SK-N-DZ (cell line): Measurements from ENCODE around the gene ANK3.
A peak's percentile ranks its signal among the peaks of the same experiment; 100 is the strongest.

Source experiments
- DNase-seq: peaks from one replicate; pipeline ENCODE4 v3.0.0-alpha.2; 2015; ENCODE audit warnings: low spot score

Gene ANK3

DNA sequence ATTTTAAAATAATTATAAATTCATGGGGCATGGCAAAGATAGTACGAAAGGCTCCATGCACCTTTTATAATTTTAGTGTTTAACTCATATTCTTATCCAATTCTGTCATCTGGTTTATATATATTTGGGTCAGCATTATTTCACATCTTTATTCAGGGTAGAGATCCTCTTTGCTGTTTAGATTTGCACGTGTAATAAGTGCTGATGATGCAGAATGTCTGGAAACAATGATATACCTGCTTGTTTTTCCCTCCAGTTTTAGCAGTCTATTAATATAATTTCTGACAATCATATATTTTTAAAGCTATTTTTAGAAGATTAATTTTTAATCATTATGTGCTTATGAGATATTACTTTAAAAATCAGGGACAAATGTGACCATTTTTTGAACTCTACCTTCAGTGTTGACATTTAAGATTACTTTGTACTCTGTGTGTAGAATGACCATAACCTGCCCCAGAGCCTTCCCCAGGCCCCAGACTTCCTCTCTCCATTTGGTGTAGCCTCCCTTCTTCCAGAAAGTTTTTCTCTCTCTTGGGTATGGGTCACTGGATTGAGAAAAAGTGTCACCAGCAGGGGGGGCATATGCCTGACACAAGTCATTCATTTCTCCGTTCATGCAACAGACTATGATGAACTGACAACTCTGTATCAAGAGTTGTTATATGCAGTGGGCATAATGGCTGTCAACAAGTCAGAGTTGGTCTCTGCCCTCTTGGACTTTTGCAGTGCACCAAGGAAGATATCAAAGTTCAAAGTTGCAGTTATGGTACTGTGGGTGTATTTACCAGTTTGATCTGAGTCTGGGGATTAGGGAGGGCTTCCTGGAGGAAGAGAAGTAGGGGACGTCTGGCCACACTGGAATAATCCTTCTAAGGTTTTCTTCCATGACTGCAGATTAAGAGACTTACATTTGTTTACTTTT is 290.7 kb downstream of the ANK3 start:
- DNase-seq = peak; percentile 24

DNA sequence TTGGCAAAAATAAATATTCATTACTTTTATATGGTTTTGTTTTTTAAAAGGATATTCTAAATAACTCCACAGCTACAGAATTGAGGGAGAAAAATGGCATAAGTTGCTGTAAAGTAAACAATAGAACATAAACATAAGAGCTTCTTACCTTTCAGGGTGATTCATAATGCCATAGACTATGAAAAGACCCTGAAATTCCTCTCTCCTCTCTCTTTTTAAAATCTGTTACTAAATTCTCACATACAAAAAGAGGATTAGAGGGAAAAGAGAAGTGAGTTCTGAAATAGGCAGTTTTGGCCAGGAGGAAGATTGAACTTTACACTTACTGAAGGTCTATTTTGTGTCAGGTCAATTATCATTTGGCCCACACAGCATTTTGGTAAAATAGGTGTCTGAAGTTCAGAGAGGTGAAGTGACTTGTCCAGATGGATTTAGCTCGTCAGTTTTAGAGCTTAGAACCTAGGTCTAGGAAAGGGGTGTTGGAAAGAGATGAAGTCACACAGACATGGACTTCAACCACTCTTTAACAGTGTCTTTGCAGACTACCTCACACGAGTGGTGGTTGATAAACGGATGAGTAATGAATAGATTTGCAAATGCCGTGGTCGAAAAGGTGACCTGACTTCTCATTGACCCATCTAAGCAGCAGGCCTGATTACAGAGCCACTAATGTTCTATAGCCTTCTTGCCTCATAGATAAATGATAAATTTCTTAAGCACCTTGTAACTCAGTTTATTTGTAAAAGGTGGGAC is 292.7 kb downstream of the ANK3 start:
- no peak for DNase-seq

DNA sequence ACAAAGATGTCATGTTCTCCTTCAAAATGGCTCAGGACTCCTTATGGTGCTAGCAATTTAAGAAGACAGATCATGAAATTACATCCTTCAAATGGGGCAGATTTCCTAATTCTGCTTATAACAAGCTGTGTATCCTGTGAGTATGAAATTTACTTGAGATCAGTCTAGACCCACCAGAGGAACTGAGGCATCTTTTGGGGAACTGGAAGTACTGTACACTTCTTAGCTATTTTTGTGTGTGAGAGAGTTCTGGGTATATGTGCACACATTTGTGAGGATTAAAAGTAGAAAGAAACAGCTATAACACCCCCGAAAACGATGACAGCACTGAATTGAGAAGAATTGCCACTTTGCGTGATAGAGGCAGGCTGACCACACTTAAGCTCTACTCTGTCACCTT is 296.4 kb downstream of the ANK3 start:
- DNase-seq = no peak

DNA sequence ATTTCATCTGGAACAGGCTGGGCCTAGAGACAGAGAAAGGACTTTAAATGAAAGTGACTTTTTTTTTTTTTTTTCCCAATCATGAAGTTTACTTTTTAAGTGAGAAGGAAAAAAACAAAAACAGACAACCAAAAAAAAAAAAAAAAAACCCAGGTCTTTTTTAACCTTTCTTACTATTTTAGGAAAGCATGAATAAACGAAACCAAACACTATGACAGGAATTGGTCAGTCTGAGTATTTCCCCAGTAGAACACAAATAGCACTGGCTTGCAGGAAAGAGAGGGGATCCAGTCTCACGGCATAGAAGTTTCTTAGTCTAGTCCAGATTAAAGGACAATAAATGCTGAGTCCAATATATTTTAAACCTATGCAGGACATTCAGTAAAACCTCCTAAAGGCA is 302.8 kb downstream of the ANK3 start:
- DNase-seq = no peak

DNA sequence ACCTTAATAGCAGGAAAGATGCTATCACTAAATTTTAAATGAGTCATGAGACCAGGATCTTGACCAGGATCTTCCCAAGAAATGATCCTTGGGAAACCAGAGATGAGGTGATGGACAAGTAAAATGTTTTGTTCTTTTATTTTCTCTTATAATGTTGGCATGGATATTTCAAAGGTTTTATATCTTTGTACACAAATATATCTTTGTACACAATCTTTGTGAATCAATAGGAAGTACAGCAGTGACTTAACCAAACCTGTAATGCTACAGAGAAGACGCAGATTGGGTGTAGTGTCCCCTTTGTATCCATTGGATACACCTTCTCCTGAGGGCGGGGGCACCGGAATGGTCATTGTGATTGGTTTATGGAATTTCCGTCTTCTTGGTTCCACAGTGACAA is 303.3 kb downstream of the ANK3 start:
- DNase-seq = no peak

DNA sequence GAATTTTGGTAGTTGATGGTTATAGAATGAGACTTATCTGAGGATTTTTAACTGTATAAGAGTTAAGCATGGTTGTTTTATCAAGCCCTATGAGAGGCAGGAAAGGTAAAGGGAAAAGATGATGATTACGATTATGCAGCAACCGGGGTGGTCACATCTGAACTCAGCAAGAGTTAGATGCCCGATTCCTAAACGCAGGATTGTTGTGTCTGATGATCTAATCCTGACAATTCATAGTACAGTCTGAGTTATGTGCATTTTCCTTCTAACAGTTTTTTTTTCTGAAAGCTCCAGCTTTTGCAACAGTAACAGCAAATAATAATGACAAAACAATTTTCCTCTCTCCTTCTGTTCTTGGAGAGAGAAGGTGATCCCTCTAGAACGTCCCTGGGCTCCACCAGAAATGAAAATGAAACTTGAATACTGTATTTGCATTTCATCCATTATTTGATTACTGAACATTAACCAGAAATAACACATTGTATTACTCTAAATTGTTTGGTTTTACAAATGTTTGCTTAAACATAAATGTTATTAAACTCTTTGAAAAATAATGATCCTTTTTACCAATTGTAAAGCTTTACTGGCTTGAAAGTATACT is 306.8 kb downstream of the ANK3 start:
- DNase-seq = no peak

DNA sequence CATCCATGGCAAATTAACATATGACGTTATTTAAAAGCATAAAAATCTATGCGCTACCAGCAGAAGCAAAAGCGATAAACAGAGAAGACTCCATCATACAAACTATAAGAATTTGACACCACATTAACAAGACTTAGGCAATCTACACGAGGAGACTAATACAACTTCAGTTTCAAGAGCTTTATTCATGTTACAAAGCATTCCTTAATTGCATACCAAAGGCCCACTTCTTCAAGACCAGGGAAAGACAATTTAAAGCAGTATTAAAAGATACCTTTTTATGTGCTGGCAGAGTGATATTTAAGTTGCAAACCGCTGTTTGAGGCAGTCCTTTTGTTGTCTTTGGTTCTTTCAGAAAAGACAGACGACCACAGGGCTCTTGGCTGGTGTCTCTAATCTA is 307.3 kb downstream of the ANK3 start:
- DNase-seq = no peak

DNA sequence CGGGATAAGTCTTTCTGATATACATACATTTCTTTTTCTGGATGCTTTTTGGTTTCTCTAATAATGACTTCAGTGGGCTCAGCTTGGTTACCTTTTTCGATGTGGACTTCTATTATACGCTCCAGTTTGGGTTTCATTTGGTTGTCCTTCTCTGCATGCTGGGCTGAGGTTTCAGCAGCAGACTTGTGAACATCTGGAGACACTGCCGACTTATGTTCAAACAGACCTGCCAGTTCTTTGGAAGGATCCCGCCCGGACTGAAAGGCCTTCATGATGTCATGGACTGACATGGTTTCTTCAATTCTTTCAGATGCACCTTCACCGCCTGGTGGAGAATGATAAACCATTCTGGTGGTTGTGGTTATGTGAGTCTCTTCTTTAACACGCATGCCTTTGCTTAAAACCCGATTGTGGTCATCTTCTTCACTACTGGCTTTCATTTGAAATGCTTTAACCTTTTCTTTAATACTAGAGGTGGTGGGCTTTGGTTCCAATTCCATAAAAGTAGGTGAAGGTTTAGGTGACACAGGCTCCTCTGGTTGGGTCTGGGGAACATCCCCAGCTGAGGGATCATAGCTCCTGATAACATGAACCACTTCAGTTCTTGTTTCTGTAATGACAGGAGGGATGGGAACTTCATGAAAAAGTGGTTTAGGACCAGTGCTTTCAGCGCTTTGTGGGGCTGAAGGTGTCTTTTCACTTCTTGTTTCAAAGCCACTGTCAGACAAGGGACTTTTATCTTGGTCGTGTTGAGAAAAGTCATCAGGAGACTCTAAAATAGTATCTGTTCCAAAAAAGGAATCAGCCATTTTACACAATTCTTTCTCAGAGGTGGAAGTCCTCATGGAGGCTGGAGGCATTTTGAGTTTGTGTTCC is 315.7 kb downstream of the ANK3 start:
- DNase-seq = no peak

DNA sequence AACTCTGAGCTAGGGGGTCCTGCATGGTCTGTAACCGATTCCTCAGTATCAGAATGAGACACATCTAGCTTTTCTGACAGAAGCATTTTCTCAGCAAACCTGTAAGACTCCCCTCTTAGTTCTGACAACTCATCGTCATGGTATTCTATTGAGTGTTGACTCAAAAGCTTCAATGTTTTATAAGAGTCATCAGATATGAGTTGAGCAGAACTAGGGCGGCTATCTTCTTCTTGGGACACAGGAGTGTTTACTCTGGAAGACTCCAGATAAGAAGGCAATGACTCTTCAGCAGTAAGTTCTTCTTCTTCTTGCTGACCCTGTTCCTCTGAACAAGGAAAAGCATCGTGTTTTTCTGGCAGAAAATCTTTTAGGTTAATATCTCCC is 316.3 kb downstream of the ANK3 start:
- DNase-seq = no peak

DNA sequence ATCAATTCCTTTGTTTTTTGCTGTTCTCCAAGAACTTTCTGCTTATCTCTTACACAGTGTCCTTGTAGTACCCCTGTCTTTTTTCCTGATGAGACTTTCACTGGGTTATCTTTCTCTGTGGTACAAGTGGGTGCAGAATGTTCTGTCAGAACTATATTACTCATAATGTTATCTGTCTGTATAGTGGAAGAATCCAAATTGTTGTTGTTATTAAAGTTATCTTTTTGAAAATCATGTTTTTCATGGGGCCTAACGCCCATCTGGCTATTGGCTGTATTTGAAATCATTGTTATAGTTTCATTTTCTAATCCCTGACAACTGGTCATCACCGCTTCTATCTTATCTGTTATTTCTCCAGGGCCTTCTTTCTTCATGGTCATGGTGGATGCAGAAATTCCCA is 320.4 kb downstream of the ANK3 start:
- no peak for DNase-seq

DNA sequence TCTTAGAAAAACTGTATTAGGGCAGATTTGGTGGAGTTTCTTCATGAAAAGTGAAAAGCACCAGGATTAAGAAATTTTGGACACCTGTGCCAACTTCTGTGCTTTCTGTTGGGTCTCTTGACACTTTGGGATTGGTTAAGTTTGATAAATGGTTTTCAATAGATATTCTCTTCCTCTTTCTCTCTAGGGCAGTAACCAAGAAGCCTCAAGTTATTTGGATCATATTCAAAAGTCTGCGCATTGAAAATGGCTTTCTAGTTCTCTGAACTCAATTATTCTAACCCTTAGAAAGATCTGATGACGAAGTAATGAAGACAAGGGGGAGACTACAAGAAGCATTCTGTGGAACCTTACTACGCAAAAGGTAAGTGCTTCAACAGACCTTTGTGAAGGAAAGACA is 339.3 kb downstream of the ANK3 start:
- no peak for DNase-seq

DNA sequence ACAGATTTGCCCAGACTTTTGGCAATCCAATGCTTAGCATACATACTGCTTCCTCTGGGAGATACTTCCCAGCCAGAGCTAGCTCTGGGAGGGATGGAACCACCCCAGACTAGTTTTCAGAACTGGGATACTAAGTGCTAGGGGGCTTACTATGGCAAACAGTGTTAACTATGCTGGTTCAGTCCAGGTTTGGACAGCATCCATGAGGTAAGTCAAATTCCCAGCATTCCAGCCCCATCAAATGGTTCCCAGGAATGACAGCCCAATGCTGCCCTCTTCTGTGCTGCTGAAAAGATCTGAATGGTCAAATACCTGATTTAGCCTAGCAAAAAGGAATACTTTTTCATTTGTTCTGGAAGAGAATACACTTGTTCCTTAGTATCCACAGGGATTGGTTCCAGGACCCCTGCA is 341.6 kb downstream of the ANK3 start:
- DNase-seq = no peak

DNA sequence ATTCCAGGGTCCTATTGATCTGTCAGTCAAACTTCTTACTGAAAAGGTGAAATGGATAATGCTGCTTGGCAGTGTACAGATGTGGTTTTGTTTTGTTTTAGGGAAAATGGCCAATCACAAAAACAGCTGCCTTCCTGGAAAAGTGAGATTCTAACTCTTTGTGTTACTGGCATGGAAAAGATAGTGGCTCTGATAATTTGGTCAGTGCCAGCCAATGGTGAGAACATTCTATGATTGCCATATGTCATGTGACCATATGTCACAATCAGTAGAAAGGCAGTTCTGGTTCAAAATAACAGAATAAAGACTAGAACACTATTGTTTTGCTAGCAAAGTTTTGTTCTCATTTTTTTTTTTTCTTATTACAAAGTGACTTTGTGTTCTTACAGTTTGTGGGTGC is 344.1 kb downstream of the ANK3 start:
- DNase-seq = no peak

DNA sequence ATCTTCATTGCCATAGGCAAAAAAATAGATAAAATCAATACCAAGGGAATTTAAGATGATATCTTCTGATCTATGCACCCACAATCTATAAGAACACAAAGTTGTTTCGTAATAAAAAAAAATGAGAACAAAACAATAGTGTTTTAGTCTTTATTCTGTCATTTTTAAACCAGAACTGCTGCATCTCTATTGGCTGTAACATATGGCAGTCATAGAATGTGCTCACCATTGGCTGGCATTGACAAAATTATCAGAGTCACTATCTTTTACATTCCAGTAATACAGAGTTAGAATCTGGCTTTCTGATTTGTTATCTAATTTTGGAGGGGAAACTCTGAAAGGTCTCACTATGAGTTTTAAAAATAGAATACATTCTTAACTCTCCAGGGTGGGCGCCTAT is 344.7 kb downstream of the ANK3 start:
- no peak for DNase-seq

DNA sequence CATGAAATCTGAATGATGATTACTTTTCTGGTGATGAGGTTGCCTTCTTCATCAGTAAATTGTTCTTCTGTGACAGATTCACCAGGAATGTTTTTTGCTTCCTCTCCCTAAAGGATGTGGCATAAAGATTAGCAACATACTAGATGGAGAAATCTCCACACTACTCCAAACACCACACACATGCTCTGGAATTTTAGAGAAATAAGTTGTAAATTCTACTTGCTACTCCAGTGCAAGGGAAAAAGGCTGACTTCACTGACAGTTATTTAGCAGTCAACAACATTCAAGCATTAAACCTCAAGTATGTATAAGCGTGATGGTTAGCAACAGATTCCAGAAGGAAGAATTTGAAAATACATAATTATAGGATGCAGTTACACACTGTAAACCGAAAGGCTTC is 345.4 kb downstream of the ANK3 start:
- no peak for DNase-seq

DNA sequence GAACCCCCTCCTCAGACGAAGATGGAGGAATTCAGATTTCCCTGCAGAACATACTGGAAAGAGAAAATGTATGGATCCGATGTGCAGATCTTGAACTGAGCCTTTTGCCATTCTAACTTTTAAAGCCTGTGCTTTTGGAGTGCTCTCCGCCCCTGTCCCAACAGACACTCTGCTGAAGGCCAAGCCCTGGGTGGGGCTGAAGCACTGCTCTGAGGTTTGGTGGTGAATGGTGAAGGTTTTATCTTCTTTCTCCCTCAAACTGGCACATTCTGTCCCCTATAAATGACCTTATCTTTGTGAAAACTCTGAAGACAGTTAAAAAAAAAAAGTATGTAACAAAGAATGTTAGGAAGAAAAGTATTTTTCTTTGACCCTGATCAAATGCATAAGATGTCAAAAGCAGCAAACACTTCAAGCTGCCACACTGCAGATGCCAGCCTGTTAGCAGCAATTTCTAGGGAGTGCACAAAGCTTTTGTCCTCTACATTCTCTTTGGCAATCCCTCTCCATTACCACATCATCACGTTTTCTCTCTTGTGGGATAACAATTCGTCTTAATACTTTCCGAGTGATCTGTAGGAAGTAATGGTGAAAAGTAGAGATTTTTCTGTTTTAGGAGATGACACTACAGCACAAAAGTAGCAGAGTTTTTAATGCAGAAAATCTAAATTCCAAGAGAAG is 346.0 kb downstream of the ANK3 start:
- no peak for DNase-seq

DNA sequence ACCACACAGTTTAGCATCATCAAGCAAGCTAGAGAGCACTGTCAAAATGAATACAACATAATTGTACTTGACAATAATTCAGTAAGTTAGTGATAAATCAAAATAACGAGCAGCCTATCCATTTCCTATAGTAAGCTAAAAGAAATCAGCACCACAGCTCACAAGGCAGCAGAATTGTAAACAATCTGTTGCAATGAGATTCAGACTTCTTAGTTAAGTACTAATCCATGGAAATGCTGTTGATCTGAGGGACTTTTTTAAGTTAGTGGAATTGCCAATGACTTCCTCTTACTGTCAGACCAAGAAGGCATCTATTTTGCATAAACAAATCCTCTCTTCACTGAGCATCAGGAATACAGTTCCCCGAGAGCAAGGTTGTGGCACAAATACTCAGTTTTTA is 346.8 kb downstream of the ANK3 start:
- no peak for DNase-seq

DNA sequence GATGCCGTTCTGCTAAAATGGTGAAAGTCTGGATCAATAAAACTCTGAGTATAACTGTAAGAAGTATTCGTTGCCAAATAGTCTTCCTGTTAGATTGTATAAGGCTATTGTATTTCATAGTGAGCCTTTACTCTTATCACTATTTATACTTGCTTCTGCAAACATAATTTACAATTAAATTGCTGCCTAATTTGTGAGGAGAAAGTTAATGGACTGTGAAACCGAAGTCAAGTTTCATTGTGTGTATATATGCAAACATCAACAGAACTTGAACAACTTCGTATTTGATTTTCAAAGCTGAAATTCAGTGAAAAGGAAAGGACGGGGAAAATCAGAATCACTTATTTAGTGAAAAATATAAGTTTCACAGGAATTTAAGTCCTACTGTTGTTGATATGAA is 347.4 kb downstream of the ANK3 start:
- DNase-seq = no peak

DNA sequence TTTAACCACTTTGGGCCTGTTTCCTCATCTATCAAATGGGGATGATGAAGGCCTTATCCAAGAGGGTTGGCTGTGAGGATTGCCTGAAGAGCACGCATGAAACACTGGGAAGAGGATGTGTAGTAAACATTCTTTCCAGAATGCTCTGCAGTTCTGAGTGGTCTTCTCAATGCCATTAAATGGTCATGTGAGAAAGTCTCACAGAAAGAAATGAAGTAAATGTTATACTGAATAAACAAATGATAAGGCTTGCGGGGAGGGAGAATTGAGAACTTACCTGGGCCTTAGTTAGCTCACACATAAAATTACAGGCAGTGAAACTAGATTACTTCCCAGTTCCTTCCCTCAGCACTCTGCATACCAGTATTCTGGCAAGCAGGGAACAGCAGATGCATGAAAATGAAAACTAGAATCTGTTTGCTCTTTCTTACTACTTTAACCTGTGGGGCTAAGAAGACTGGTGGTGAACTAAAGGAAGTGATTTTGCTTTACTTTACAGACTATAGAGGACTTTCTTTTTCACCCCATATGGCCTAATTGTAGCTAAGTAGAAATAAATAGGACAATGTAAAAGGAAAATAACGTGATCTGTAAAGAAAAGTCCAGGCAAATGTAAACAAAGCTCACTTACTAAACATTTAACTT is 348.1 kb downstream of the ANK3 start:
- DNase-seq = no peak

DNA sequence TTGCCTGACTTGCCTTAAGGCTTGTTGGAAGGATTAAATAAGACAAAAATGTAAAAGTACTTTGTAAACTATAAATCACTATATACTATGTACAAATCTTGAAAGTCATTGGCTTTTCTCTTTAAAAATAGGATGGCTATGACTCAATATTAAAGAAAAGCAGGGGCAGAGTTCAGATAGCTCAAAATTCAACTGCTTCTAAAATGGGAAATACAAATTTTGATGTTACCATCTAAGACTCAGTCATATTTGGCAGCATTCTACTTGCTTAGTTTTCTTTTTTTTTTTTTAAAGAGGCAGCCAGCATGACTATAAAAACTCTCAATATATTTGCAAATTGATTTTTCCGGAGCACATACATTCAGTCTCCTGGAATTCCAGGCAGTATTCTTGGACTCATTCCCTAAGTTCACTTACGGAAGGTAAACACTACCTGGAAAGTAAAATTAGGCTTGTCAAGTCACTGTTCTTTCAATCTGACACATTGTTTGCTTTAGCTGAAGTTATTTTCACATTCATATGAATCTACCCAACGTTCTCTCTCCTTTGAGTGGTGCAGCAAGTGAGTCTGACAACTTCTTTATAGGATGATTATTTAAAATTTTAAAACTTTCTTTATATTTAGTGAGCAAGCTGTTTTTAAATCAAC is 349.5 kb downstream of the ANK3 start:
- DNase-seq = no peak
